IMR-90 (cell line): ENCODE measurements around the gene LMTK2. TPM values are rescaled to one million over a fixed set of nuclear protein-coding genes. Genes with fewer than 3 reads are reported as not detected.

Experiments
- ATAC-seq: fragments of 200-7000 bp; cut with Tn5 transposase; 2 replicates; pipeline ENCODE4 v1.9.1; 2020; ENCODE audit warnings: low read depth, mild to moderate bottlenecking, moderate library complexity
- BruUV-seq: library from RNA; stranded (reverse); fragments of 400-500 nt; replicated peaks from 2 replicates; lab custom pipeline; 2021; lab: Mats Ljungman, UMichigan
- CTCF ChIA-PET: fragments of 300-600 bp; formaldehyde crosslinking; extraction: SDS; loops from one replicate; lab custom pipeline; 2021; ENCODE audit warnings: antibody characterized with exemption; lab: Yijun Ruan, JAX
- POLR2A ChIA-PET: fragments of 300-600 bp; sonication (Branson Sonifier 250); formaldehyde crosslinking; loops from one replicate; lab custom pipeline; 2022; ENCODE audit warnings: antibody characterized with exemption; ENCODE audit not compliant: unreplicated experiment; lab: Charles Lee
- DNase-seq: peaks from one replicate; pipeline ENCODE4 v3.0.0; 2013
- H2AFZ ChIP-seq: replicated peaks from 2 replicates; pipeline ENCODE3; 2013; ENCODE audit warnings: low read length, mild to moderate bottlenecking; ENCODE audit not compliant: poor library complexity
- H2AK5ac ChIP-seq: 2 replicates; pipeline ENCODE4 v1.6.1; 2013; ENCODE audit warnings: low read depth, low read length, inconsistent platforms
- H2AK9ac ChIP-seq: replicated peaks from 2 replicates; pipeline ENCODE3; 2013; ENCODE audit warnings: mild to moderate bottlenecking, low read depth, low read length, moderate library complexity; ENCODE audit not compliant: poor library complexity
- H2BK120ac ChIP-seq: 2 replicates; pipeline ENCODE4 v1.6.1; 2013; ENCODE audit warnings: low read depth, low read length, inconsistent platforms
- H2BK15ac ChIP-seq: 3 replicates; pipeline ENCODE4 v1.6.1; 2013; ENCODE audit warnings: low read depth, low read length, inconsistent platforms
- H2BK20ac ChIP-seq: 2 replicates; pipeline ENCODE4 v1.6.1; 2013; ENCODE audit warnings: low read depth, mild to moderate bottlenecking, inconsistent platforms, low read length, moderate library complexity
- H2BK5ac ChIP-seq: 2 replicates; pipeline ENCODE4 v1.6.1; 2013; ENCODE audit warnings: mild to moderate bottlenecking, low read depth, low read length, inconsistent platforms; ENCODE audit not compliant: poor library complexity, severe bottlenecking
- H3K14ac ChIP-seq: replicated peaks from 2 replicates; pipeline ENCODE4 v1.6.1; 2013; ENCODE audit warnings: low read depth, low read length, inconsistent platforms
- H3K18ac ChIP-seq: 2 replicates; pipeline ENCODE4 v1.6.1; 2013; ENCODE audit warnings: low read depth, low read length, control low read depth
- H3K23ac ChIP-seq: 2 replicates; pipeline ENCODE4 v1.6.1; 2013; ENCODE audit warnings: low read depth, low read length, inconsistent platforms
- H3K27ac ChIP-seq: 2 replicates; pipeline ENCODE4 v1.5.1; 2013; ENCODE audit warnings: mild to moderate bottlenecking, control low read depth, low read length; ENCODE audit not compliant: insufficient read depth
- H3K27me3 ChIP-seq: 2 replicates; pipeline ENCODE4 v1.6.1; 2013; ENCODE audit warnings: low read length; ENCODE audit not compliant: control insufficient read depth, insufficient read depth
- H3K36me3 ChIP-seq: 2 replicates; pipeline ENCODE4 v1.6.1; 2013; ENCODE audit warnings: low read length, mixed read lengths; ENCODE audit not compliant: control insufficient read depth, insufficient read depth
- H3K4ac ChIP-seq: 2 replicates; pipeline ENCODE4 v1.6.1; 2013; ENCODE audit warnings: low read depth, low read length, inconsistent platforms
- H3K4me1 ChIP-seq: 2 replicates; pipeline ENCODE4 v1.6.1; 2013; ENCODE audit warnings: low read length, mixed read lengths; ENCODE audit not compliant: control insufficient read depth, insufficient read depth
- H3K4me2 ChIP-seq: 2 replicates; pipeline ENCODE4 v1.6.1; 2013; ENCODE audit warnings: low read depth, mild to moderate bottlenecking, control low read depth, low read length, moderate library complexity
- H3K4me3 ChIP-seq: 2 replicates; pipeline ENCODE4 v1.5.1; 2013; ENCODE audit warnings: low read depth, mild to moderate bottlenecking, control low read depth, low read length, moderate library complexity; ENCODE audit not compliant: insufficient read depth
- H3K56ac ChIP-seq: 2 replicates; pipeline ENCODE4 v1.6.1; 2013; ENCODE audit warnings: low read length, inconsistent platforms; ENCODE audit not compliant: insufficient read depth; ENCODE audit errors: extremely low read depth
- H3K79me1 ChIP-seq, 2 experiments: 2 replicates each; pipeline ENCODE4 v1.6.1; 2013; ENCODE audit warnings: low read length in 2 of 2, inconsistent platforms in 1 of 2, low read depth in 1 of 2
- H3K9ac ChIP-seq: 2 replicates; pipeline ENCODE4 v1.6.1; 2013; ENCODE audit warnings: low read depth, low read length, control low read depth
- H3K9me1 ChIP-seq: 2 replicates; pipeline ENCODE4 v1.6.1; 2013; ENCODE audit warnings: low read length, inconsistent platforms; ENCODE audit not compliant: insufficient read depth
- H3K9me3 ChIP-seq: 2 replicates; pipeline ENCODE4 v1.6.1; 2013; ENCODE audit warnings: low read length; ENCODE audit not compliant: control insufficient read depth, insufficient read depth
- H4K20me1 ChIP-seq: 2 replicates; pipeline ENCODE4 v1.6.1; 2013; ENCODE audit warnings: low read length, inconsistent platforms; ENCODE audit not compliant: insufficient read depth
- H4K5ac ChIP-seq: 2 replicates; pipeline ENCODE4 v1.6.1; 2013; ENCODE audit warnings: mild to moderate bottlenecking, low read depth, low read length, control low read depth
- H4K8ac ChIP-seq, 2 experiments: 2 replicates each; pipeline ENCODE4 v1.6.1; 2013; ENCODE audit warnings: low read depth in 2 of 2, low read length in 2 of 2, control low read depth in 1 of 2, inconsistent platforms in 1 of 2
- H4K91ac ChIP-seq: 2 replicates; pipeline ENCODE4 v1.6.1; 2013; ENCODE audit warnings: low read depth, low read length, inconsistent platforms; ENCODE audit not compliant: insufficient read depth
- CHD1 ChIP-seq: IDR thresholded peaks from 2 replicates; pipeline ENCODE4 v1.6.1; 2012; ENCODE audit warnings: low read depth, low read length, improper control_type of control experiment
- FOS ChIP-seq: fragments of 150-350 bp; IDR thresholded peaks from 2 replicates; pipeline ENCODE4 v1.6.1; 2016; ENCODE audit warnings: low read depth, low read length
- MAZ ChIP-seq: IDR thresholded peaks from 2 replicates; pipeline ENCODE4 v1.6.1; 2012; ENCODE audit warnings: low read depth, mild to moderate bottlenecking, low read length, improper control_type of control experiment, moderate library complexity, borderline replicate concordance
- NFE2L2 ChIP-seq: fragments of 150-350 bp; IDR thresholded peaks from 2 replicates; pipeline ENCODE4 v1.6.1; 2016; ENCODE audit warnings: low read depth, mild to moderate bottlenecking, low read length
- WGBS, 2 experiments: methylation state at CpG; one replicate each; pipeline versions ENCODE4 v1.1.5 to v1.1.7; 2013; ENCODE audit warnings: missing lambda C conversion rate in 2 of 2; ENCODE audit not compliant: insufficient read length in 1 of 2; ENCODE audit errors: extremely low coverage in 2 of 2; 5-methylcytosine and 5-hydroxymethylcytosine counted together
- dilution Hi-C: fragments of 300-500 bp; cut with HindIII; formaldehyde crosslinking; loops from one replicate; pipeline ENCODE4 v1.14.3; 2018; ENCODE audit warnings: low sequenced_read_pairs; ENCODE audit not compliant: unreplicated experiment
- in situ Hi-C: fragments of 300-500 bp; cut with MboI; formaldehyde crosslinking; loops from 3 replicates; pipeline ENCODE4 v1.14.3; 2019; ENCODE audit warnings: low sequenced_read_pairs, inconsistent platforms, mixed read lengths
- intact Hi-C: fragments of 100-400 bp; cut with micrococcal nuclease; formaldehyde crosslinking; loops from 2 replicates; pipeline ENCODE4 v1.10.0; 2022
- polyA plus RNA-seq, 3 experiments: library from polyadenylated mRNA; depleted of rRNA; stranded (reverse); fragments of >200 nt; gene quantifications; 2 replicates each; pipeline ENCODE4 v1.2.3, GENCODE V29; 2012; ENCODE audit warnings: low replicate concordance in 1 of 3
- total RNA-seq: library from RNA; depleted of rRNA; stranded (reverse); fragments of >200 nt; gene quantifications from 2 replicates; pipeline ENCODE4 v1.2.3, GENCODE V29; 2012
- TF ChIP-seq, protein P1 (sequence below): fragments of 150-350 bp; IDR thresholded peaks from 2 replicates; pipeline ENCODE4 v1.6.1; 2017; ENCODE audit warnings: mild to moderate bottlenecking, antibody characterized with exemption, low read length, low read depth
- TF ChIP-seq, protein P2 (sequence below): fragments of 150-350 bp; IDR thresholded peaks from 2 replicates; pipeline ENCODE4 v1.6.1; 2016; ENCODE audit warnings: low read depth, mild to moderate bottlenecking, low read length, moderate library complexity, borderline replicate concordance

Gene LMTK2
- total and polyA plus RNA-seq, 2 of the 4 experiments (the other 2 are of a cell fraction) = 4.4 to 5.0 TPM

DNA sequence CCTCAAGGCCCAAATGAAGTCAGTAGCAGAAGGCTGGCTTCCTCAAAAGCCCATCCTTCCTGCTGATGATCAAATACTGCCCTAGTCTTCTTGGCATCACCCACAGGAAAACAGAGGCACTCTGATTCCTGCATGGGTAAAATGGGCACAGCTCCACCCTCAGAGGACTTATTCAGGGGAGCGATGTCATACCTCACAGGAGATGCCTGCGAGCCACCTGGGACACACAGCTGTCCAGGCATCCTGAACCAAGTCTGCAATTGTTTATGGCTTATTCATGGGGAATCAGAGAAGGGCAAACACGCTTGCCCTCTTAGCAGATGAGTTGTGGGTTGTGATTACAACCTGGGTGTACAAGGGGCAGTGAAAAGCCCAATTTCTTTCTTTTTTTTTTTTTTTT lies 22.0 kb upstream of the LMTK2 start:
- Histone ChIP-seq H3K9me1 (no peaks in the 10 kb centered on the region), H3K4me3 (no peak overlapping the region), H4K91ac (no peak overlapping the region), H3K18ac (no peak overlapping the region), H3K4me2 (no peak overlapping the region), H3K23ac (no peak overlapping the region), H2BK120ac (no peak overlapping the region), H3K27me3 (peaks cover 2% of the 10 kb centered on the region; the same call in 1 of the 2 replicates), H2BK15ac (no peak overlapping the region), H3K4me1 (no peaks in the 10 kb centered on the region), H2AFZ (no peak overlapping the region), H3K4ac (no peak overlapping the region), H2AK9ac (no peak overlapping the region), H4K5ac (no peak overlapping the region), H4K20me1 (no peaks in the 10 kb centered on the region), H4K8ac (no peak overlapping the region), H3K79me1 (no peaks in the 10 kb centered on the region), H3K14ac (no peak overlapping the region), H3K9ac (no peak overlapping the region), H2BK20ac (no peak overlapping the region), H3K27ac (no peak overlapping the region), H3K9me3 (no peaks in the 10 kb centered on the region), H3K56ac (no peak overlapping the region), H2AK5ac (no peak overlapping the region), H2BK5ac (no peak overlapping the region), H3K36me3 (no peaks in the 10 kb centered on the region)
- TF ChIP-seq NFE2L2 (no peak), FOS (no peak), CHD1 (no peak), MAZ (no peak)
- TF ChIP-seq, protein P1, sequence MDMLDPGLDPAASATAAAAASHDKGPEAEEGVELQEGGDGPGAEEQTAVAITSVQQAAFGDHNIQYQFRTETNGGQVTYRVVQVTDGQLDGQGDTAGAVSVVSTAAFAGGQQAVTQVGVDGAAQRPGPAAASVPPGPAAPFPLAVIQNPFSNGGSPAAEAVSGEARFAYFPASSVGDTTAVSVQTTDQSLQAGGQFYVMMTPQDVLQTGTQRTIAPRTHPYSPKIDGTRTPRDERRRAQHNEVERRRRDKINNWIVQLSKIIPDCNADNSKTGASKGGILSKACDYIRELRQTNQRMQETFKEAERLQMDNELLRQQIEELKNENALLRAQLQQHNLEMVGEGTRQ = no peak
- TF ChIP-seq, protein P2, sequence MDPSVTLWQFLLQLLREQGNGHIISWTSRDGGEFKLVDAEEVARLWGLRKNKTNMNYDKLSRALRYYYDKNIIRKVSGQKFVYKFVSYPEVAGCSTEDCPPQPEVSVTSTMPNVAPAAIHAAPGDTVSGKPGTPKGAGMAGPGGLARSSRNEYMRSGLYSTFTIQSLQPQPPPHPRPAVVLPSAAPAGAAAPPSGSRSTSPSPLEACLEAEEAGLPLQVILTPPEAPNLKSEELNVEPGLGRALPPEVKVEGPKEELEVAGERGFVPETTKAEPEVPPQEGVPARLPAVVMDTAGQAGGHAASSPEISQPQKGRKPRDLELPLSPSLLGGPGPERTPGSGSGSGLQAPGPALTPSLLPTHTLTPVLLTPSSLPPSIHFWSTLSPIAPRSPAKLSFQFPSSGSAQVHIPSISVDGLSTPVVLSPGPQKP = no peak
- in situ Hi-C loops (no loop called here), dilution Hi-C loops (no loop called here), intact Hi-C loops (no loop called here)
- WGBS, 2 experiments = no CpG with 5 or more reads among the region's 3 CpGs
- DNase-seq (no peak), ATAC-seq (no peak)
- BruUV-seq = no TSS peak
- ChIA-PET POLR2A (no interaction called here), CTCF (no interaction called here)
